Measurements from ENCODE around the gene KNSTRN. TPM values are rescaled to one million over a fixed set of nuclear protein-coding genes. Genes with fewer than 3 reads are reported as not detected.

KNSTRN gene
- total RNA-seq, 1 donor from 2014 or later, result 26.4 TPM

- DNase-seq (ENCODE audit: low read depth in 2 of 2), result no peak
Observed at GRCh38 chr15:40397688-40398412, 15.3 kb downstream of the KNSTRN start.

DNA sequence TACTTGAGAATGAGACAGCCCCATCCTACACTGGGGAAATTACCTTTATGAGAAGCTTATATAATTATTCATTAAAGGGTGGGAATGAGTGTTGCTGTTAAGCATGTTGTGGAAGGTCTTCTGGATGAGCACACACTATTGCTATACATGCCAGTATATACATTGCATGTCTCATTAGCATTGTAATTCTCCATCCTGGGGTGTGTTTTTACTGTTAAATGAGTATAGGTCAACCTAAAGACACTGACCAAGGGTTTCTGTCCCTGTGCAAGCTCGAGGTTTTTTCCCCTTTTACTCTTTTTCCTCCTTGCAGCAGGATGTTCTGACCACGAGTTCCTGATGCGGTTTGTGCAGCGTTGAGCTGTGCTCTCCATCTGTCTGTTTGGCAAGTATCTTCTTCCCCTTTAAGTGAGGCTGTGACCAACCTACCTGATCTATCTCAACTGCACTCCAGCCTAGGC lies 15.9 kb downstream of the KNSTRN start:
- no peak for DNase-seq (ENCODE audit: low read depth in 2 of 2)

DNA sequence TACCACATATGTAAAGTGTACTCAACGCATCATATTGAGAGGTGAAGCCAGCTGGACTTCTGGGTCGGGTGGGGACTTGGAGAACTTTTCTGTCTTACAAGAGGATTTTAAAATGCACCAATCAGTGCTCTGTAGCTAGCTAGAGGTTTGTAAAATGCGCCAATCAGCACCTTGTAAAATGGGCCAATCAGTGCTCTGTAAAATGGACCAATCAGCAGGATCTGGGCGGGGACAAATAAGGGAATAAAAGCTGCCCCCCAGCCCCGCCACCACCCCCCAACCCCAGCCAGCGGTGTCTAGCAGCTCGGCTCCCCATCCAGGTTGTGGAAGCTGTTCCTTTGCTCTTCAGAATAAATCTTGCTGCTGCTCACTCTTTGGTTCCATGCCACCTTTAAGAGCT lies 16.8 kb downstream of the KNSTRN start:
- no peak for DNase-seq (ENCODE audit: low read depth in 2 of 2)

- DNase-seq (ENCODE audit: low read depth in 2 of 2), result peak; percentile 91 to 98
Observed at GRCh38 chr15:40405501-40406381, 23.2 kb downstream of the KNSTRN start, which contains the start of gene IVD. Gene IVD, plus strand, starts transcription at chr15:40405795. Its CDS starts 33 bp downstream, at chr15:40405828.

- DNase-seq (ENCODE audit: low read depth in 2 of 2), result no peak
Observed at GRCh38 chr15:40407330-40407990, 24.9 kb downstream of the KNSTRN start.

- no peak for DNase-seq (ENCODE audit: low read depth in 2 of 2)
Observed at GRCh38 chr15:40409366-40409765, 26.8 kb downstream of the KNSTRN start.

GRCh38 chr15:40410476-40410875 lies 28.0 kb downstream of the KNSTRN start:
- no peak for DNase-seq (ENCODE audit: low read depth in 2 of 2)

GRCh38 chr15:40412095-40412759 lies 29.7 kb downstream of the KNSTRN start:
- DNase-seq (ENCODE audit: low read depth in 2 of 2), result no peak

GRCh38 chr15:40413036-40413435 lies 30.5 kb downstream of the KNSTRN start:
- no peak for DNase-seq (ENCODE audit: low read depth in 2 of 2)

DNA sequence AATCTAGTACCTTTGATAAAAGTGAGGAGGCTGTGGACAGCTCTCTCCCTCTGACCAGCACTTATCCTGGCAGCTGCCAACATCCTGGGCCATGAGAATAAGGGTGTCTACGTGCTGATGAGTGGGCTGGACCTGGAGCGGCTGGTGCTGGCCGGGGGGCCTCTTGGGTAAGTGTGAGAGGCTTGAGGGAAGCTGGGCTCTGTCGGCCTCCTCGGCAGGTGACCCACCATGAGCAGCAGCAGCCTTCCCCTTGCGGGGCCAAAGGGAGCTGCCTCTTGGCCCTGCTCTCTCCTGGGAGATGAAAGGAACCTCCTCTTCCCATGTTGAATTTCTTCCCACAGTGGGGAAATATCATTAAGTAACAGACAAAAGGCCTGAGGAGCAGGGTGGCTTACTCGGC lies 32.3 kb downstream of the KNSTRN start:
- no peak for DNase-seq (ENCODE audit: low read depth in 2 of 2)

DNA sequence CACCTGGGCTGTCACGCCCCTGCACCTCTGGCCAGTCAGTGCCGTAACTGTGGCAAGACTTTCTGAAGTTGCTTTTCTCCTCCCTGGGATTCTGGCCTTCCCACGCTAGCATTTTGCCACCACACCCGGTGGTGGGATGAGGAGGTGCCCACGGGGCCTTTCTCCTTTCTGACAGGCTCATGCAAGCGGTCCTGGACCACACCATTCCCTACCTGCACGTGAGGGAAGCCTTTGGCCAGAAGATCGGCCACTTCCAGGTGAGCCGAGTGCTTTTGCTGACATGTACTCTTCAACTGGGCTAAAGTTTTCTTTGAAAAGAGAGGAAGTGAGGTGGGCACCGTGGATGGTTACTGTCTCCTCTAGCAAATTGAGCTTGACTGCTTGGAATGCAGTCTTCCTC lies 32.7 kb downstream of the KNSTRN start:
- no peak for DNase-seq (ENCODE audit: low read depth in 2 of 2)

GRCh38 chr15:40416056-40416455 lies 33.5 kb downstream of the KNSTRN start:
- no peak for DNase-seq (ENCODE audit: low read depth in 2 of 2)

DNA sequence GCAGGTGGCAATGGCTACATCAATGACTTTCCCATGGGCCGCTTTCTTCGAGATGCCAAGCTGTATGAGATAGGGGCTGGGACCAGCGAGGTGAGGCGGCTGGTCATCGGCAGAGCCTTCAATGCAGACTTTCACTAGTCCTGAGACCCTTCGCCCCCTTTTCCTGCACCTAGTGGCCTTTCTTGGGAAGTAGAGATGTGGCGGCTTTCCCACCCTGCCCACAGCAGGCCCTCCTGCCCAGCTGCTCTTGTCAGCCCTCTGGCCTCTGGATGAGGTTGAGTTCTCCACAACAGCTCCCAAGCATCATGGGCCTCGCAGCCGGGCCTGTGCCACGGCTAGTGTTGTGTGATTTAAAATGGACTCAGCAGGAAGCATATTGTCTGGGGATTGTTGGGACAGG lies 35.6 kb downstream of the KNSTRN start:
- no peak for DNase-seq (ENCODE audit: low read depth in 2 of 2)

- DNase-seq (ENCODE audit: low read depth in 2 of 2), result no peak
Observed at GRCh38 chr15:40420071-40420713, 37.7 kb downstream of the KNSTRN start.

GRCh38 chr15:40420793-40421192 lies 38.3 kb downstream of the KNSTRN start:
- no peak for DNase-seq (ENCODE audit: low read depth in 2 of 2)

- peak; percentile 22 to 66 for DNase-seq (ENCODE audit: low read depth in 2 of 2)
Observed at GRCh38 chr15:40421246-40422157, 39.0 kb downstream of the KNSTRN start.

DNA sequence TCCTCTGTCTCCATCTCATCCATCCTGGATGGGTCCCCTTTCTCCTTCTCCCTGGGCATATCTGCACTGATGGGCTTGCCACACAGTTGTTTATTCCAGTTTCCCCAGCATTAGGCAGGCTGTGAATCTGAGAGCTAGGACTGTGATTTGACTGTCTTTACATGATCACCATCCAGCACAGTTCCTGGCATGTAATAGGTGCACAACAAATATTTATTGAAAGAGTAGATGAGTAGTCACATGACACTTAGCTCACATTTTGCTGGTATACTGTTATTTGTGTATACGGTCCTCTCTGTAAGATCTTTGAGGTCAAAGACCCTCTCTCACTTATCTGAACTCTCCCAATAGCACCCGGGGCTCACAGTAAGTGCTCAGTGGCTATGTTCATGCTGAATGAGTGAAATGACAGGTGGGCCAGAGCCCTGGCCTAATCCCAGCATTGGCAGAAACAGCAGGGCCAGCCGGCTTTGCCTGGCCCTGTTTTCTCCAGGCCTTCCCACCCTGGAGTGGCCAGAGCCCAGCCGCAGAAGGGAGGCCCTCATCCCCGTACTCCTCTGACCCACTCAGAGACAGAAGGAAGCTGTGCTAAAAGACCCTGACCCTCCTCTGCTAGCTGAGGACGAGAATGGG lies 42.1 kb downstream of the KNSTRN start:
- no peak for DNase-seq (ENCODE audit: low read depth in 2 of 2)

DNA sequence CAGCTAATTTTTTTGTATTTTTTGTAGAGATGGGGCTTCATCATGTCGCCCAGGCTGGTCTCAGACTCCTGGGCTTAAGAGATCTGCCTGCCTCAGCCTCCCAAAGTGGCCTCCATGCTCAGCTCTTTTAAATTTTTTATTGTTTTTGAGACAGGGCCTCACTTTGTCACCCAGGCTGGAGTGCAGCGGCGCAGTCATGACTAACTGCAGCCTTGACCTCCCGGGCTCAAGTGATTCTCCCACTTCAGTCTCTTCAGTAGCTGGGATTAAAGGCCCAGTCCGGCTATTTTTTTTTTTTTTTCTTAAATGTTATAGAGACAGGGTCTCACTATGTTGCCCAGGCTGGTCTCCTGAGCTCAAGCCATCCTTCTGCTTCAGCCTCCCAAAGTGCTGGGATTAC lies 43.2 kb downstream of the KNSTRN start:
- no peak for DNase-seq (ENCODE audit: low read depth in 2 of 2)

- no peak for DNase-seq (ENCODE audit: low read depth in 2 of 2)
Observed at GRCh38 chr15:40427188-40427587, 44.7 kb downstream of the KNSTRN start.

Measured in dermis microvascular lymphatic vessel endothelial cell (primary cell).